Measurements from ENCODE around the gene GPR153.

Gene GPR153

GRCh38 chr1:6211731-6212130 lies 49.2 kb downstream of the GPR153 start:
- H3K27ac ChIP-seq (ENCODE audit: low read length) = no peak overlapping the region
- H3K9me3 ChIP-seq (ENCODE audit: insufficient read depth, low read depth, low read length) = no peaks in the 10 kb centered on the region
- H3K9ac ChIP-seq (ENCODE audit: low read depth, low read length) = no peak overlapping the region
- H3K36me3 ChIP-seq (ENCODE audit: insufficient read depth, low read depth, low read length) = no peaks in the 10 kb centered on the region
- H3K4me3 ChIP-seq (ENCODE audit: low read length) = no peak overlapping the region
- no peaks in the 10 kb centered on the region; the same call in 1 of the 2 replicates for H3K4me1 ChIP-seq (ENCODE audit: insufficient read depth, low read length)
- H3K27me3 ChIP-seq (ENCODE audit: insufficient read depth, low read length) = peaks cover 40% of the 10 kb centered on the region

- peaks cover 50% of the 10 kb centered on the region for H3K27me3 ChIP-seq (ENCODE audit: insufficient read depth, low read length)
- no peaks in the 10 kb centered on the region for H3K9me3 ChIP-seq (ENCODE audit: insufficient read depth, low read depth, low read length)
- no peak overlapping the region for H3K9ac ChIP-seq (ENCODE audit: low read depth, low read length)
- H3K36me3 ChIP-seq (ENCODE audit: insufficient read depth, low read depth, low read length) = no peaks in the 10 kb centered on the region
- no peak overlapping the region for H3K4me3 ChIP-seq (ENCODE audit: low read length)
- H3K27ac ChIP-seq (ENCODE audit: low read length) = no peak overlapping the region
- H3K4me1 ChIP-seq (ENCODE audit: insufficient read depth, low read length) = no peaks in the 10 kb centered on the region; the same call in 1 of the 2 replicates
Measured at GRCh38 chr1:6210591-6211355, 50.1 kb downstream of the GPR153 start.

GRCh38 chr1:6209661-6210580 lies 51.0 kb downstream of the GPR153 start:
- no peak overlapping the region for H3K9ac ChIP-seq (ENCODE audit: low read depth, low read length)
- H3K27me3 ChIP-seq (ENCODE audit: insufficient read depth, low read length) = peaks cover 55% of the 10 kb centered on the region
- no peaks in the 10 kb centered on the region for H3K9me3 ChIP-seq (ENCODE audit: insufficient read depth, low read depth, low read length)
- no peaks in the 10 kb centered on the region; the same call in 1 of the 2 replicates for H3K4me1 ChIP-seq (ENCODE audit: insufficient read depth, low read length)
- H3K4me3 ChIP-seq (ENCODE audit: low read length) = peak overlapping the region; percentile 51
- no peaks in the 10 kb centered on the region for H3K36me3 ChIP-seq (ENCODE audit: insufficient read depth, low read depth, low read length)
- H3K27ac ChIP-seq (ENCODE audit: low read length) = no peak overlapping the region

- Histone ChIP-seq H3K27ac (ENCODE audit: low read length) (no peak overlapping the region), H3K36me3 (ENCODE audit: insufficient read depth, low read depth, low read length) (no peaks in the 10 kb centered on the region), H3K9me3 (ENCODE audit: insufficient read depth, low read depth, low read length) (no peaks in the 10 kb centered on the region), H3K4me3 (ENCODE audit: low read length) (peak overlapping the region; percentile 51), H3K9ac (ENCODE audit: low read depth, low read length) (no peak overlapping the region), H3K27me3 (ENCODE audit: insufficient read depth, low read length) (peaks cover 55% of the 10 kb centered on the region), H3K4me1 (ENCODE audit: insufficient read depth, low read length) (no peaks in the 10 kb centered on the region; the same call in 1 of the 2 replicates)
Measured at GRCh38 chr1:6208723-6209660, 51.9 kb downstream of the GPR153 start.

GRCh38 chr1:6207921-6208320 lies 53.0 kb downstream of the GPR153 start:
- Histone ChIP-seq H3K4me3 (ENCODE audit: low read length) (no peak overlapping the region), H3K9me3 (ENCODE audit: insufficient read depth, low read depth, low read length) (no peaks in the 10 kb centered on the region), H3K27me3 (ENCODE audit: insufficient read depth, low read length) (peaks cover 55% of the 10 kb centered on the region), H3K27ac (ENCODE audit: low read length) (no peak overlapping the region), H3K36me3 (ENCODE audit: insufficient read depth, low read depth, low read length) (no peaks in the 10 kb centered on the region), H3K4me1 (ENCODE audit: insufficient read depth, low read length) (no peaks in the 10 kb centered on the region; the same call in 1 of the 2 replicates), H3K9ac (ENCODE audit: low read depth, low read length) (no peak overlapping the region)

GRCh38 chr1:6207075-6207885 lies 53.6 kb downstream of the GPR153 start:
- Histone ChIP-seq H3K27ac (ENCODE audit: low read length) (no peak overlapping the region), H3K36me3 (ENCODE audit: insufficient read depth, low read depth, low read length) (no peaks in the 10 kb centered on the region), H3K4me1 (ENCODE audit: insufficient read depth, low read length) (no peaks in the 10 kb centered on the region; the same call in 1 of the 2 replicates), H3K4me3 (ENCODE audit: low read length) (no peak overlapping the region), H3K27me3 (ENCODE audit: insufficient read depth, low read length) (peaks cover 55% of the 10 kb centered on the region), H3K9ac (ENCODE audit: low read depth, low read length) (no peak overlapping the region), H3K9me3 (ENCODE audit: insufficient read depth, low read depth, low read length) (no peaks in the 10 kb centered on the region)

GRCh38 chr1:6206520-6206855 lies 54.4 kb downstream of the GPR153 start:
- no peak overlapping the region for H3K27ac ChIP-seq (ENCODE audit: low read length)
- H3K9me3 ChIP-seq (ENCODE audit: insufficient read depth, low read depth, low read length) = no peaks in the 10 kb centered on the region
- H3K4me1 ChIP-seq (ENCODE audit: insufficient read depth, low read length) = no peaks in the 10 kb centered on the region; the same call in 1 of the 2 replicates
- H3K27me3 ChIP-seq (ENCODE audit: insufficient read depth, low read length) = peaks cover 51% of the 10 kb centered on the region
- H3K36me3 ChIP-seq (ENCODE audit: insufficient read depth, low read depth, low read length) = no peaks in the 10 kb centered on the region
- peak overlapping the region; percentile 62; the same call in 1 of the 2 replicates for H3K4me3 ChIP-seq (ENCODE audit: low read length)
- H3K9ac ChIP-seq (ENCODE audit: low read depth, low read length) = no peak overlapping the region

GRCh38 chr1:6205849-6206519 lies 54.9 kb downstream of the GPR153 start, which contains the start of gene RNF207:
Gene RNF207, plus strand, starts transcription at chr1:6206119. Its CDS starts 417 bp downstream, at chr1:6206536.
- H3K4me1 ChIP-seq (ENCODE audit: insufficient read depth, low read length) = no peaks in the 10 kb centered on the region; the same call in 1 of the 2 replicates
- H3K27ac ChIP-seq (ENCODE audit: low read length) = no peak within 1 kb of the TSS
- peak within 1 kb of the TSS; percentile 62; the same call in 1 of the 2 replicates for H3K4me3 ChIP-seq (ENCODE audit: low read length)
- no peaks in the 10 kb centered on the region for H3K36me3 ChIP-seq (ENCODE audit: insufficient read depth, low read depth, low read length)
- H3K9ac ChIP-seq (ENCODE audit: low read depth, low read length) = no peak within 1 kb of the TSS
- H3K9me3 ChIP-seq (ENCODE audit: insufficient read depth, low read depth, low read length) = no peaks in the 10 kb centered on the region
- peaks cover 51% of the 10 kb centered on the region for H3K27me3 ChIP-seq (ENCODE audit: insufficient read depth, low read length)

GRCh38 chr1:6202256-6202655 lies 58.6 kb downstream of the GPR153 start:
- Histone ChIP-seq H3K36me3 (ENCODE audit: insufficient read depth, low read depth, low read length) (peaks cover 12% of the 10 kb centered on the region), H3K9me3 (ENCODE audit: insufficient read depth, low read depth, low read length) (no peaks in the 10 kb centered on the region)

GRCh38 chr1:6200188-6200809 lies 60.6 kb downstream of the GPR153 start:
- peaks cover 32% of the 10 kb centered on the region for H3K36me3 ChIP-seq (ENCODE audit: insufficient read depth, low read depth, low read length)
- no peaks in the 10 kb centered on the region for H3K9me3 ChIP-seq (ENCODE audit: insufficient read depth, low read depth, low read length)
- H3K4me3 ChIP-seq (ENCODE audit: low read length) = peak overlapping the region; percentile 76
- peak overlapping the region; percentile 88 for H3K27ac ChIP-seq (ENCODE audit: low read length)
- H3K4me1 ChIP-seq (ENCODE audit: insufficient read depth, low read length) = peaks cover 14% of the 10 kb centered on the region
- H3K9ac ChIP-seq (ENCODE audit: low read depth, low read length) = peak overlapping the region; percentile 83
- peaks cover under 1% of the 10 kb centered on the region; the same call in 1 of the 2 replicates for H3K27me3 ChIP-seq (ENCODE audit: insufficient read depth, low read length)

More at GRCh38 chr1:6202256-6202655, 58.6 kb downstream of the GPR153 start:
- H3K9ac ChIP-seq (ENCODE audit: low read depth, low read length) = no peak overlapping the region
- H3K27ac ChIP-seq (ENCODE audit: low read length) = no peak overlapping the region
- H3K4me3 ChIP-seq (ENCODE audit: low read length) = no peak overlapping the region
- H3K27me3 ChIP-seq (ENCODE audit: insufficient read depth, low read length) = peaks cover 20% of the 10 kb centered on the region
- H3K4me1 ChIP-seq (ENCODE audit: insufficient read depth, low read length) = peaks cover 14% of the 10 kb centered on the region
